ENCODE measurements around the gene PLK3.
"Not testable (repeated sequence)": the region's sequence is repeated elsewhere in the genome, so short reads cannot be mapped to it uniquely, and the experiment has no call there.

PLK3 gene

DNA sequence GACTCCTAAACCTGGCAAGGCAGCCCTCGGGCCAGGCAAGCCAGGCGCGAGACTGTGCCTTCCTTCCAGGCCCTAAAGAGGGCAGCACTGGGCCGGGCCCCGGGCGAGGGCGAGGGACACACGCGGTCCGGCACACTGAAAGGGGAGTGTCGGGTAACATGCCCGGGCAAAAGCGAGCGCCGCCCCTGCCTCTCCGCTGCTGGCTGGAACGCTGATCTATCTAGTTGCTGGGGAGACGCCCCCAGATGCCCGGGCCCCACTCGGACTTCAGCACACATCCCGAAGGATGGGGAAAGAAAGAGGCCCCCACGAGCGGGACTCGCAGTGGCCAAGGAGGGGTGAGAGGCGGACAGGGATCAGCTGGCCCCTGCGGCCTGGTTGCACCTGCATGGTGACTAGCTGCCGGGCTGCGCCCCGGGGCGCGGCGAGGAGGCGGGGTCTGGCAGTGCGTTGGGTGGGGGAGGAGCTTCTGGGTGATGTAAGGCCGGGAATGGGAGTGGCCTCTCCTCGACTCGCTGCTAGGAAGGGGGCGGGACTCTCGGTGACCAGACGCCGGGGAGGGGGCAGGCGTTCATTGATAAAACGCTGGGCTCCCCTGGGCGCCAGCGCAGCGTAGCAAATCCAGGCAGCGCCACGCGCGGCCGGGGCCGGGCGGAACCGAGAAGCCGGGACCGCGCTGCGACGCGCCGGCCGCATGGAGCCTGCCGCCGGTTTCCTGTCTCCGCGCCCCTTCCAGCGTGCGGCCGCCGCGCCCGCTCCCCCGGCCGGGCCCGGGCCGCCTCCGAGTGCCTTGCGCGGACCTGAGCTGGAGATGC lies at the start of gene PLK3:
TSS of gene PLK3 (plus strand) at position 608 of the 815 bp plus-strand sequence. CDS start at position 695, 87 bp downstream.
- DNase-seq (ENCODE audit: low spot score) (peak; percentile 99), FAIRE-seq (peak; percentile 97)

- FAIRE-seq (no peak), DNase-seq (ENCODE audit: low spot score) (no peak)
Measured at GRCh38 chr1:44757420-44757819, 42.8 kb upstream of the PLK3 start.

DNA sequence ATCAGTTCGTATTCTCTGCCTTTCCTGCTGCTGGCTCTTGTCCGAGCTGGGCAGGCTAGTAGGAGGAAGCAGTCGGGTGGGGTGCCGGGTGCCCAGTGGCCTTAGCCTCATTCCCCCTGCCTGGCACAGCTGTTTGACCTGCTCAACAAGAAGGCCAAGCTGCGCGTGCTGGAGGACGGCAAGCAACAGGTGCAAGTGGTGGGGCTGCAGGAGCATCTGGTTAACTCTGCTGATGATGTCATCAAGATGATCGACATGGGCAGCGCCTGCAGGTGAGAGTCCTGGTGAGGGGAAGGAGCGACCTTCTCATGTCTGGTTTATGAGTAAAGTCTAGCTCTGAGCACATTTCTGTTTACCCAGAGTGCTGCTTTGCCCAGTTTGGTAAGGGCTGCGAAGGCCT lies 41.1 kb upstream of the PLK3 start:
- no peak for FAIRE-seq
- no peak for DNase-seq (ENCODE audit: low spot score)

DNA sequence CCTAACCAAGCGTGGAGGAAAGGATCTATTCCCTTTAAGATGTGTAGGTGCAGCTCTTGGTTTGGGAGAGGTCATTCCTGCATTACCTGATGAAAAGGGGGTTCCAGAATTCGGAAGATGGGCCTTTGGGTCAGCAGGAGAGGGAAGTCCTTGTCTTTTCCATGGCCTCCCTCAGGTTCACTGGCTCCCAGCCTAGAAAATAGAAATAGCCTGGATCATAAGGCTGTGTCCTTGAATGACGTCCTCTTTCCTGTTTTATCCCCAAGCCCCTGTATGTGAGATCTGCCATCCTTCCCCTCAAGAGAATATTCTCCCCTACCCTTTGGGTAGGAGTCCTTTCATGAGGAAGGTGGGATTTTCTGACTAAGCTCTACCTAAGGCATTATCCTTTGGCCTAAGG lies 39.3 kb upstream of the PLK3 start:
- FAIRE-seq = no peak
- DNase-seq (ENCODE audit: low spot score) = no peak

GRCh38 chr1:44766421-44766820 lies 33.8 kb upstream of the PLK3 start:
- DNase-seq (ENCODE audit: low spot score); FAIRE-seq: not testable (repeated sequence)

DNA sequence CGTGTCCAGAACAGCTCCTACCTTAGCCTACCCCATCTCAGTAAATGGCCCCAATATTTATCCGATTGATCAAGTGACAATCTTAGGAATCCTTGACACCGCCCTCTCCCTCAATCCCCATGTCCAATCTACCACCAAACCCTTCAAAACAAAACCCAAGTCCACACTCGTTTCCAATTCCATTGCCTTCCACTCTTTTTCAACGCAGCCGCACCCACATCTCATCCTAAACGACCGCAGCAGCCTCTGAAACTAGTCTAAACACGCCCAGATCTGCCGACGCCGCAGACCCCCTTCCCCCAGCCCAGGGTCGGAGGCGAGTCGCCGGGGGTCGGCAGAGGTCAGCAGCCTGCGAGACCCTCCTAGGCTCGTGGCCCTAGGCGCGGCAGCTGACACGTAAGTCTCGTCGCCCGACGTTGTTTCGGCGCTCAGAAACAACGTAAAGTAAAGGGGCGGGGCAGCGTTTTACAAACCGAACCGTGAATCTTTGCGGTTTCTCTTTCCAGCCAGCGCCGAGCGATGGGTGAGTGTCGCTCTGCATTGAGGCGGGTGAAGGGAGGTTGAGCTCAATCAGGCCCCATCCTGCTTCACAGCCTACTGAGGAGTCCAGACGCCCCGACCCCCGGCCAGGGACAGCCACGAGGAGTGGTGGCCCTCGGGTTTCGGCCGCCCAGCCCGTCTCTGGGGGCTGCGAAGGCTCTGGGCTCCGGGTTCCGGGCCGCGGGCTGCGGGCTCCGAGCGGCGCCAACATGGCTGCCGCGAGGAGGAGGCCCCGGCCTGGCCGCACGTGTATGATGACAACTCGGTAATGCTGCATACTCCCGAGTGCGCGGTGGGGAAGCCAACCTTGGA lies 24.9 kb upstream of the PLK3 start, which contains the start of gene RPS8:
TSS of gene RPS8 (plus strand) at position 463 of the 852 bp plus-strand sequence. CDS start at position 520, 57 bp downstream.
- peak; percentile 9 for FAIRE-seq

GRCh38 chr1:44775930-44776729 lies 24.0 kb upstream of the PLK3 start:
- FAIRE-seq (no peak), DNase-seq (ENCODE audit: low spot score) (no peak)

More for the DNA sequence above, 24.9 kb upstream of the PLK3 start, which contains the start of gene RPS8:
- DNase-seq (ENCODE audit: low spot score) = peak; percentile 93

DNA sequence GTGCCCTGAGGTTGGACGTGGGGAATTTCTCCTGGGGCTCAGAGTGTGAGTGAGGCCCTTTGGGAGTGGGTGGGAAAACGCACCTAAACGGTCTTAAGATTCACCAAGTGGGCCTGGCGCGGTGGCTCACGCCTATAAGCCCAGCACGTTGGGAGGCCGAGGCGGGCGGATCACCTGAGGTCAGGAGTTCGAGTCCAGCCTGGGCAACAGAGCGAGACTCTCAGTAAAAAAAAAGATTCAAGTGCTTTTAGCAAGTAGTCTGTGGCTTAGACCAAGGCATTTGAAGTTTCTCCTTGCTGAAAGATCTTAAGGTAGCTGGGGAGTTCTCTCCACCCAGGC lies 23.5 kb upstream of the PLK3 start:
- FAIRE-seq (no peak), DNase-seq (ENCODE audit: low spot score) (no peak)

- DNase-seq (ENCODE audit: low spot score) (no peak), FAIRE-seq (no peak)
Measured at GRCh38 chr1:44777547-44777946, 22.6 kb upstream of the PLK3 start.

DNA sequence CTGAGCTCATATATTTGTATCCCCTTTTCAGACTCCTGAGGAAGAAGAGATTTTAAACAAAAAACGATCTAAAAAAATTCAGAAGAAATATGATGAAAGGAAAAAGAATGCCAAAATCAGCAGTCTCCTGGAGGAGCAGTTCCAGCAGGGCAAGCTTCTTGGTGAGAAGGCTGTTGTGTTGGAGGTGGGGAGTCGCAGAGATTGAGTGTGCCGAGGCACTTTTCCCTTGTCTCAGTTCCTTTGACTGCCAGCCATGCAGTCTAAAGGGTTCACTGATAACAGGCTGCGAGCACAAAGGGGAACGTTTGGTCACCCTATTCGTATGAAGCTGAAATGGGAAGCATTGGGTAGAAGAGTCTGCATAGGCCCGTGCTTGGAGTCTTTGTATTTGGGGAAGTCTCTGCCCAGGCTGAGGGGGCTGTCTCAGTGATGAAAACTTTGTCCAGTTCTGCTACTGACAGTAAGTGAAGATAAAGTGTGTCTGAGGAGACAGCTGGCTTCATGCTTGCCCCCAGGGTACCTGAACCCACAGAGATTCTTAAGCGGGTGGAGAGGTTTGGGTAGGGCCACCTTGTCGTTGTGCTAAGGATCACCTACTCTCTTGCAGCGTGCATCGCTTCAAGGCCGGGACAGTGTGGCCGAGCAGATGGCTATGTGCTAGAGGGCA lies 22.1 kb upstream of the PLK3 start:
- no peak for FAIRE-seq

GRCh38 chr1:44778705-44779576 lies 21.2 kb upstream of the PLK3 start:
- FAIRE-seq (no peak), DNase-seq (ENCODE audit: low spot score) (no peak)

More for the DNA sequence above, 22.1 kb upstream of the PLK3 start:
- no peak for DNase-seq (ENCODE audit: low spot score)

DNA sequence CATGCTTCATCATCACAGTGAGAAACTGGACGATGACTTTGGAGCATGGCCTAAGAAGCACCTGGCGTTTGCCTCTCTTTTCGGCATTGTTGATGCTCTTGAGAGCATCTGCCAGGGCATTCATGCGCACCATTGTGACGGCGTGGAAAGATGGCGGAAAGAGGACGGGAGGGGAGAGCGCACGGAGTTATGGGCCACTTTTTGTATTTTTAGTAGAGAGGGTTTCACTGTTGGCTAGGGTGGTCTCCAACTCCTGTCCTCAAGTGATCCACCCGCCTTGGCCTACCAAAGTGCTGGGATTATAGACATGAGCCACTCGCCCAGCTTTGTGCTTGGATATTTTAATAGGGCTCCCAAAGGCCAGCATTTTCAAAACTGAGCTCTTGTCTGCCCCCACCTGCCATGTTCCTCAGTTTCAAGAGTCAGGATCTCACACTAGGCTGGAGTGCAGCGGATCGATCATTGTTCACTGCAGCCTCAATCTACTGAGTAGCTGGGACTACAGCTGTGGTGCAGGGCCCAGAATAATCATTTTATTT lies 19.5 kb upstream of the PLK3 start:
- DNase-seq (ENCODE audit: low spot score) = no peak
- FAIRE-seq = no peak

DNA sequence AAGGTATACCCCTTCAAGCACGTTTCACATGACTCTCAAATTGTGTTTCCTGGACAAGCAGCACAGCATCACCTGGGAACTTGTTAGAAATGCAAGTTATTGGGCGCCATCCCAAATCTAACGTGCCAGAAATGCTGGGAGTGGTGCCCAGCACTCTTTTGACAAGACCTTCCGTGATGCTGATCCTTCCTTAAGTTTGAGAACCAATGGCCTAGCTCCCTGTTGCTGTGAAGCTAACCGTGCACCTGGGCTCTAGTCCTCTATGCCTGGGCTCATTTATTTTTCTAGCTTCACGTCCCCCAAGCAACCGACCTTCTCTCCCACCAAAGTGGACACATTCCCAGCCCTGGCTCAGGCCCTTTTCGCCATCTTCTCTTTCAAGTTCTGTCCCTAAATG lies 16.5 kb upstream of the PLK3 start:
- FAIRE-seq = no peak
- DNase-seq (ENCODE audit: low spot score) = no peak

DNA sequence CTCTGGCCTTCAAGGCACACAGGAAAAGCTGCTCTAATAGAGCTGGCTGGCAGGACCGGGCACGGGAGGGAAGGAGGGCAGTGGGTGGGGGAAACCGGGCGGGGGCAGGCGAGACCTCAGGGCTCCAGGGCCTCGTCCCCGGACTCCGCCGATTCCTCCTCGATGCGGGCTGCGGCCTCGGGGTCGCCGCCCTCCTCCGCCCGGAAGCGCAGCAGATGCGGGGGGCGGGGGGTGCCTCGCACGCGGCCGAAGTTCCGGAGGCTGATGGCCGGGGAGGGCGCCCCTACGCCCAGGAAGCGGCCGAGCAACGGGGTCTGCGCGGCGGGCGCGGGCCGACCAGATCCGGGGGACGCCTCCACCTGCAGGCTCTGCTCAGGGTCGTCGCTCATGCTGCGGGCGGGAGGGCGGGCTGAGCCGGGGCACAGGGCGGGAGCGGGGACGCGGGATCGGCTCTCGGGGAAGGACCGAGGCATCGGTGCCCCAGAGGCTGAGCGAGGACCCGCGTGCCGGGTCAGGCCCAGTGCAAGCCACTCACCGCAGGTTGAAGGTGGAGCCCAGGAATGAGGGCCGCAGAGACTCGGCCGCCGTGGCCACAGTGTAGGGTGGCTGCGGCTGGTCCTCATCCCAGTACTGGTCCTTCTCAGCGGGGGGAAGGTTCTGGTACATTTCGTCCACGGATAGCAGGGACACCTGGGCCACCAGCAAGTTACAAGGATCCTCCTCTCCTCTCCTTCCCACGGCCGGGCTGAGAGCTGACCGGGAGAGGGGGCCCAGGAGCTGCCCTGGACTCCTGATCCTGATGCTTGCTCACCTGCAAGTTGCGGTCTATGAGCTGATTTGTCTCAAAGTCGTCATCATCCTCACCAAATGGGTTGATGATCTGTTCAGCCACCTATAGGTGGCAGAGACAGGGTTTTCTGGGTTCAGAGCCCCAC lies 15.8 kb upstream of the PLK3 start:
- no peak for FAIRE-seq
- DNase-seq (ENCODE audit: low spot score) = no peak

- FAIRE-seq (no peak), DNase-seq (ENCODE audit: low spot score) (no peak)
Measured at GRCh38 chr1:44785029-44785380, 15.2 kb upstream of the PLK3 start.

DNA sequence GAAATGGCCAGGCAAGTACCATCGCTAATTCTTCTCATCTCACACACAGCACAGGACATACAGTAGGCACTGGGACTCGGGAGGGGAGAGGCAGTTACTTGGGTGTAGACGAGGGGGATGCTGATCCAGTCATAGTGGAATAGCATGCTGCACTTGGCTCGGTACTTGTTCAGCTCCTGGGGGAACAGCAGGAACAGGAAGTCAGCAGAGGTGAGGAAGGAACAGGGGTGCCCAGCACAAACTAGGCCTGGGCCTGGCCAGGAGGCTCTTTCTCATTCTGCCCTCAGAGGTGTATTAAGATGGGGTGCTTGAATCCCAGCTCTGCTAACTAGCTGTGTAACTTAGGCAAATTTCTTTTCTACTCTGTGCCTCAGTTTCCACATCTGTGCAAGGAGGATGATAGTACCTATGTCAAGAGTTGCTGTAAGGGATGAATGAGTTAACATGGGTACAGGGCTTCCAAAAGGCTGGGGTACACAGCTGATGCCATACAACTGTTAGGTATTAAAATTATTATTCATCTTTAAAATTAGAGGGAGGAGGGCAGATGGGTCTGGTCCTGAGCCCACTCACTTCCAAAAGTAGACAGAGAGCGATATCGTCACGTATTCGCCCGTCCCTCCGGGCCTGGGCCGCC lies 14.6 kb upstream of the PLK3 start:
- FAIRE-seq (no peak), DNase-seq (ENCODE audit: low spot score) (no peak)

DNA sequence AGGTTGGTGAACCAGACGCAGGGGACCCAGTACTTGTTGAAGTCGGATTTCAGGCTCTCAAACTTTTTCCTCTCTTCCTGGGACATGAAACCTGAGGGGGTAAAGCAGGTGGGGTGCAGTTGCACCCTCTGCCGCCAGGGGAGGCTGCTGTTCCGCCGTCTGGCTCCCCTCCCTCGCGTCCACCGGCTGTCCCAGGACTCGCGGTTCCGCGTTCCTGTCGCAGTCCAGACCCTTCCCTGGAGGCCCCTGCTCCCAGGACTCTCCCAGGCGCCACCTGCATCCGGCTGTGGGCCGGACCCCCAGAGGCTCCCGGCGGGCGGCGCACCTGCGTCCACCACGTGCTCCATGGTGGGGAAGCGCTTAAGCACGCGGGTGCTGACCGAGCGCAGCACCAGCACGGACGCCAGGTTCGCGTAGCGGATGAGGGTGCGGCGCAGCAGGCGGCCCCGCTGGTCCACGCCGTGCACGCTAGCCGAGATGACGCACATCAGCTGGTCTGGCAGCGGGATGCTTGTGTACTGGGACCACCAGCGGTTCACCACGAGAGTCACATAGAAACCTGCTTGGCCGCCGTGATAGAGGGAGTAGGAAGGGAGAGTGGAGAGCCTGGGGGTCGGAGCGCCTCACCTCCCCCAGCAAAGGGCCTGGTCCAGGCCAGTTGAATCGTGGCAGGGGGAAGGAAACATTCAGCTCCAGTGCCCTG lies 13.9 kb upstream of the PLK3 start:
- DNase-seq (ENCODE audit: low spot score) (peak; percentile 56), FAIRE-seq (no peak)
